ENCODE results near the gene NNAT.
"Not testable (repeated sequence)": the region's sequence is repeated elsewhere in the genome, so short reads cannot be mapped to it uniquely, and the experiment has no call there.

The NNAT gene

DNA sequence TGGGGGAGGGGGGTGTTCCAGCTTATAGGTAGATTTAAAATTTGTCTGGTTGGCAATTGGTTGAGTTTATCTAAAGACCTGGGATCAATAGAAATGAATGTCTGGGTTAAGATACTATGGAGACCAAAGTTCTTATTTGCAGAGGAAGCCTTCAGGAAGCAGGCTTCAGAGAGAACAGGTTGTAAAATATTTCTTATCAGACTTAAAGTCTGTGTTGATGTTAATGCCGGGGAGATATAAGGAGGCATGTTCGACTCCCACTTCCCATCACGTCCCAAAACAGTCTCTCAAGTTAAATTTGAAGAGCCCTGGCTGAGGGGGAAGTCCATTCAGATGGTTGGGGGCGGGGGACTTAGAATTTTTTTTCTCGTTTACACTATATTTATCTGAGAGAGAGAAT lies 19.0 kb downstream of the NNAT start:
- DNase-seq (ENCODE audit: low read depth in 2 of 2) = no peak

- DNase-seq (ENCODE audit: low read depth in 2 of 2) = not testable (repeated sequence)
Measured at GRCh38 chr20:37540838-37541237, 19.8 kb downstream of the NNAT start.

DNA sequence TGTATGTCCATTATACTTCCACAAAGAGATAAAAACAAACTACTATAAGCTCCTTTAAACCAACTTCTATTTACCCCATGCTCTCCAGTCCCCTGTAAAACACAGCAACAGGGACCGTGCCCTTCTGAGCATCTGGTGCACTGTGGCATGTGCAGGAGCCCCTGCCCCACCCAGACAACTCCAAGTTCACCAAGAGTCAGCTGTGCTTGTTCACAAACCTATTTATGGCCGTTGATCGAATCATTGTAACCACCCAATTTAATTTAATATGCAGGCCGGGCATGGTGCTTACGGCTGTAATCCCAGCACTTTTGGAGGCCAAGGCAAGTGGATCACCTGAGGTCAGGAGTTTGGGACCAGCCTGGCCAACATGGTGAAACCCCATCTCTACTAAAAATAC lies 20.3 kb downstream of the NNAT start:
- DNase-seq (ENCODE audit: low read depth in 2 of 2) = no peak

DNA sequence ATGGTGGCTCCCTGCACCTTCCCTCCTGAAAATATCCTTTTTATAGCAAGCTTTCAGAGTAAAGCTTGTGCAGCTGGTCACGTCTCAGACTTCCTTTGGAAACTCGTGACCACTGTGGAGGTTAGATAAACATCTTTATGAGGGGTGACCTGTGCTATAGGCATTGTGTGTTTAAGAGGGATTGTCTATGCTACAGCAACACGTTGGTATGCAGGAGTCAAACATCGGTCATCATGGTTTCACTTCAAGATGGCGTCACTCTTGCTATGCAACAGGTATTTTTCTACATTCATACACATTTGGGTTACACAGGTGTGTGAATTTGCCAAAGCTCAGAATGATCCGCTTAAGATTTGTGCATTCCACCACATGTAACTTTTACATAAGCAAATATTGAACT lies 21.2 kb downstream of the NNAT start:
- no peak for DNase-seq (ENCODE audit: low read depth in 2 of 2)

DNA sequence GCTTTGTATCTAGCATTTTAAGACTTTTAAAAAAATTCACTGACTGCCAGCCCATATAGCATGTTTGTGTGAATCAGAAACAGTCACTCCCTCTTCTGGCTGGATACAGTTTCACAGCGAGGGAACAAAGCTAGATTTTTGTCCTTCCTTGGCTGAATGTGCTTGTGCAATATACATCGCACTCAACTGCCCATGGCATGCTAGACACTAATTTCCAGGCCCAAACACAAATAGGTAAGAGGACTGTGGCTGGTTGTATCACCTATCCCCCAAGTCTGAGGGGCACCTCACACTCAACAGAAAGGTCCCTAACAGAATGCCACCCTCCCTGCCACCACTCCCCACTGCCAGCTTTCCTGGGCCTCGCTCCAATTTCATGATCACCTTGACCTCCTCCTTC lies 22.8 kb downstream of the NNAT start:
- DNase-seq (ENCODE audit: low read depth in 2 of 2) = no peak

GRCh38 chr20:37544386-37544785 lies 23.3 kb downstream of the NNAT start:
- no peak for DNase-seq (ENCODE audit: low read depth in 2 of 2)

DNA sequence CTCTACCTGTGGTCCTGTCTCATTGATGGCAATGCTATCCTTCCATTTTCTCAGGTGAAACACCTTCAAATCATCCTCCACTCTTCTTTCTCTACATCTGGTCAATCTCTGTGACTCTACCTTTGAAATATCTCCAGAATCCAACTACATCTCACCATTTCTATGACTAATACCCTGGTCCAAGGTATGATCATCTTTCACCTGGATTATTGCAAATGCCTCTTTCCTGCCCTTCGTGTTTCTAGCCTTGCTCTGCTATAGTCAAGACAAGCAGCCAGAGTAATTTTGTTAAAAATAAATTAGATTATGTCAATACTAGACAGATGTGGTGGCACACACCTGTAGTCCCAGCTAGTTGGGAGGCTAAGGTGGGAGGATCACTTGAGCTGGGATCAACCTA lies 24.5 kb downstream of the NNAT start:
- no peak for DNase-seq (ENCODE audit: low read depth in 2 of 2)

DNA sequence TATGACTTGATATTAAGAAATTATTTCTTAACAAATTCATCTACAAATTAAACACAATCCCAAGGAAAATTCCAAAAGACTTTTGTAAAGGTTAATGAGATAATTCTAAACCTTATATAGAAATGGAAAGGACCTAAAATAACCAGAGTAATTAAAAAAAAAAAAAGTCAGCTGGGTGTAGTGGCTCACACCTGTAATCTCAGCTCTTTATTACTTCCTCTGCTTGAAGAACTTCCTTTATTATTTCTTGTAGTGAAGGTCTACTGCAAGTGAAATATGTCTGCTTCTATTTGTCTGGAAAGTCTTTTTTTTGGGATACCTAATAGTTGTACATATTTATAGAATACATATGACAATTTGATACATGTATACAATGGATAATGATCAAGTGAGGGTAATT lies 26.9 kb downstream of the NNAT start:
- no peak for DNase-seq (ENCODE audit: low read depth in 2 of 2)

DNA sequence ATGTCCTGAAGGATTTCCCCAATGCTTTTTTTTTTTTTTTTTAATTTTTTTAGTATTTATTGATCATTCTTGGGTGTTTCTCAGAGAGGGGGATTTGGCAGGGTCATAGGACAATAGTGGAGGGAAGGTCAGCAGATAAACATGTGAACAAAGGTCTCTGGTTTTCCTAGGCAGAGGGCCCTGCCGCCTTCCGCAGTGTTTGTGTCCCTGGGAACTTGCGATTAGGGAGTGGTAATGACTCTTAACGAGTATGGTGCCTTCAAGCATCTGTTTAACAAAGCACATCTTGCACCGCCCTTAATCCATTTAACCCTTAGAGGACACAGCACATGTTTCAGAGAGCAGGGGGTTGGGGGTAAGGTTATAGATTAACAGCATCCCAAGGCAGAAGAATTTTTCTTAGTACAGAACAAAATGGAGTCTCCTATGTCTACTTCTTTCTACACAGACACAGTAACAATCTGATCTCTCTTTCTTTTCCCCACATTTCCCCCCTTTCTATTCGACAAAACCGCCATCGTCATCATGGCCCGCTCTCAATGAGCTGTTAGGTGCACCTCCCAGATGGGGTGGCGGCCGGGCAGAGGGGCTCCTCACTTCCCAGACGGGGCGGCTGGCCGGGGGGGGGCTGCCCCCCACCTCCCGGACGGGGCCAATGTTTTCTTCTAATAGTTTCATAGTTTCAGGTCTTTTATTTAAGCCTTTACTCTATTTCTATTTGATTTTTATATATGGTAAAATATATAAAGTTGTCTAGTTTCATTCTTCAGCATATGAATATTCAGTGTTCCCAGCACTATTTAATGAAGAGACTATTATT lies 29.3 kb downstream of the NNAT start:
- DNase-seq (ENCODE audit: low read depth in 2 of 2) = not testable (repeated sequence)

GRCh38 chr20:37551660-37552059 lies 30.6 kb downstream of the NNAT start:
- not testable (repeated sequence) for DNase-seq (ENCODE audit: low read depth in 2 of 2)

DNA sequence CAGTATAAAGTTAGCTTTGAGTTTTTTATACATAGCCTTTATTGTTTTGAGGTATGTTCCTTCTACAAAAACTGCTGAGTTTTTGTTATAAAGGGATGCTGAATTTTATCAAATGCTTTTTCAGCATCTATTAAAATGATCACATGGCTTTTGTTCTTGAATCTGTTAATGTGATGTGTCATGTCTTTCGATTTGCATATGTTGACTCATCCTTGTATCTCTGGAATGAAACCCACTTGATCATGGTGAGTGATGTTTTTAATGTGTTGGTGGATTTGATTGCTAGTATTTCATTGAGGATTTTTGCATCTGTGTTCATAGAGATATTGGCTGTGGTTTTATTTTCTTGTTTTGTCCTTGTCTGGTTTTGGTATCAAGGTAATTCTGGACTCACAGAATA lies 31.4 kb downstream of the NNAT start:
- no peak for DNase-seq (ENCODE audit: low read depth in 2 of 2)

DNA sequence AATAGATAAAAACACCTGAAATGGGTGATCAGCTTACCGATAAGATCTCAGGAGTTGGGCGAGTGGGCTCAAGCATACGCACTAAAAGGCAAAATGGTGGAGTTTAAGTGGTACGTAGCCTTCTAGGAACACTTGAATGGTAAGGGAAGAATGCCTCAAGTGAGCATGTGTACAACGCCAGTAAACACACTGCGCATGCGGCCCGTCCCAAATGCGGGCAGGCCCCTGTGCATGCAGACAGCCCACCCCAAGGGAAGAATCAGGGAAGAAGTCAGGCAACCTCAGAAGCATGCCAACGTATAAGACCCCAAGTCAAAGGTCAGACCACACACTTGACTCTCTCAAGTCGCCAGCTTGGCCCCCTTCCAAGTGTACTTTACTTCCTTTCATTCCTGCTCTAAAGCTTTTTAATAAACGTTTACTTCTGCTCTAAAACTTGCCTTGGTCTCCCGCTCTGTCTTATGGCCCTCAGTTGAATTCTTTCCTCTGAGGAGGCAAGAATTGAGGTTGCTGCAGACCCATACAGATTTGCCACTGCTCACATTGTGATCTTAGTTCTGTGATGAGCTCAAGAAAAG lies 33.8 kb downstream of the NNAT start:
- not testable (repeated sequence) for DNase-seq (ENCODE audit: low read depth in 2 of 2)

- DNase-seq (ENCODE audit: low read depth in 2 of 2) = no peak
Measured at GRCh38 chr20:37556538-37556937, 35.5 kb downstream of the NNAT start.

DNA sequence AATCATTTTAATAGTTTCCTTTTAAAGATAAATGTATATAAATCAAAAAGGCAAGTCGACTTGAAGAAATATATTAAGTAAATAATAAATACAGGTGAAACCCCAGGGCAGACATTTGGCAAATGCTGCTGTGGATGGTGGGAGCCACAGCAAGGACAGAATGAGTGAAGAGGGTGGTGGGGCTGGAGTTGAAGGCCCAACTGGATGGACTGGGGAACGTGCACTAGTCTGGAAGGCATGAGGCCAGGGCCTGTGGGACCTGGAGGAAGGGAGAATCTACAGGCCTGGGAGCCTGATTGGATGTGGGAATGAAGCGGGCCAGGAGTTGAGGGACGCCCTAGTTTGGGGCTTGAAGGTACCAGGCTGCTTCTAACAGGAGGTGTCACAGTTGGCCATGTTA lies 37.3 kb downstream of the NNAT start:
- DNase-seq (ENCODE audit: low read depth in 2 of 2) = no peak

GRCh38 chr20:37558779-37559178 lies 37.7 kb downstream of the NNAT start:
- DNase-seq (ENCODE audit: low read depth in 2 of 2) = no peak

GRCh38 chr20:37559312-37560027 lies 38.4 kb downstream of the NNAT start:
- DNase-seq (ENCODE audit: low read depth in 2 of 2) = no peak

DNA sequence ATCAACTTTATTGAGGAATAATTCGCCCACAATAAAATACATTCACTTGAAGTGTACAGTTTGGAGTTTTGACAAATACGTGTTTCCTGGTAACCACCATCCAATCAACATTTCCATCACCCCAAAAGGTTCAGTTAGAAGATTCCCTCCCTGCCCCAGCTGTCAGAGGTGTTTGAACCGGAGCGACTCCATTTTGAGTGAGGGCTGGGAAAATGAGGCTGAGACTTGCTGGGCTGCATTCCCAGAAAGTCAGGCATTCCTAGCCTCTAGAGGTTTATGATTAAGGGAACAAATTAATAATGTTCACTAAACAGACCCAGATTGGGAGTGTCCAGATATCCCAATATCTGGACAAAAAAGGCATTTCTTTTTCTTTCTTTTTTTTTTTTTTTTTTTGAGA lies 39.6 kb downstream of the NNAT start:
- no peak for DNase-seq (ENCODE audit: low read depth in 2 of 2)

GRCh38 chr20:37562695-37563480 lies 41.8 kb downstream of the NNAT start:
- DNase-seq (ENCODE audit: low read depth in 2 of 2) = no peak

- DNase-seq (ENCODE audit: low read depth in 2 of 2) = no peak
Measured at GRCh38 chr20:37564016-37564387, 43.0 kb downstream of the NNAT start.

GRCh38 chr20:37564388-37565133 lies 43.5 kb downstream of the NNAT start:
- DNase-seq (ENCODE audit: low read depth in 2 of 2) = no peak

DNA sequence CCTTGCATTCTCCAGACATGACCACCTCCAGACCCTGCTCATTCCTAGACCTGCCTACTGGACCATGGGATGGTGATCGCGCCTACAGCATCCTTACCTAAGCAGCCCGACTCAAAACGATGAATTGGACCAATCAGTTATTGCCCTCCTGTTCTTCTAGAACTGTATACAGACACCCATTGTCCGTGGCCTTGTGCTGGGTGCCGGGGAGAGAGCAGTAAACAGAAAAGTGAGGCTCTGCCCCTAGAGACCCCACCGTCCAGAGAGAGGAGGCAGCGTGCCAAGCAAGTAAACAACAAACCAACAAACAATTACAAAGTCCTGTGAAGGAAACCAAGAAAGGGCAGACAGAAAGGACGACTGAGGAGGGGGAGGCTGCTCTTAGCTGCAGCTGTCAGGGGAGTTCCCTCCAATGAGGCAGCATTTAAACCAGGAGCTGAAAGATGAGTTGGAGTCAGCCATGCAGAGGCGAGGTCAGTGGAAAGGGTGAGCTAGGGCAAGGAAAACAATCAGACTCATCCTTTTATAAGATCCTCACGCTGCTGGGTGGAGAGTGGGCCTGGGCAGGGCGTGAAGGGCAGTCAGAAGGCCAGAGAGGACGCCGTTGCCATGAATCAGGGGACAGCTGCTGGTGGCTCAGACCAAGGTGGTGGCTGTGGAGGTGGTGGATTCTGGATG lies 44.2 kb downstream of the NNAT start:
- DNase-seq (ENCODE audit: low read depth in 2 of 2) = no peak

Data from activated CD8-positive, alpha-beta memory T cell treated with anti-CD3 and anti-CD28 coated beads for 4 hours (primary cell).